ENCODE data around the gene NEUROG3.
"Not testable (repeated sequence)": the region's sequence is repeated elsewhere in the genome, so short reads cannot be mapped to it uniquely, and the experiment has no call there.

Gene NEUROG3

DNA sequence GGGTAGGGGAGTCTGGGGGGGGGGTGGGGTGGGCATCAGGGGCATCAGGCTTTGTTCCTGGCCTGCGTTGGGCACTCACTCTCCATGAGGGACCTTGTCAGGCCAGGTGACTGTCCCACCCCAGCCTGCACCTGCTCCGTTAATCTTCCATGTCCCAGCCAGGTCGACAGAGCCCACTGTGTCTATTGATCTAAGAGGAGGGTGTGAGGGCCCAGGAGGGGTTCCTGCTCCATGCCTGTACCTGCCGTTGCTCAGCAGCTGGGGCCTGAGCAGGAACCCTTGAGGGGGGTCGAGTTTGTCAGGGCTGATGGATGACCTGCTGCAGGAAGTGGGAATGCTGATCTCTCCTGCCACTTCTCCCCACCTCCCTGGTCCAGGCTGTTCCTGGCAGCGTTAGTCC is 18.6 kb downstream of the NEUROG3 start:
- Mint-ChIP-seq H3K27me3 (peaks cover 19% of the 10 kb centered on the region), H3K9me3 (peaks cover 10 to 18% of the 10 kb centered on the region in 2 donors), H3K27ac (no peak overlapping the region), H3K4me3 (no peak overlapping the region), H3K4me1 (peaks cover 13% of the 10 kb centered on the region)
- DNase-seq (no peak), ATAC-seq (no peak)

DNA sequence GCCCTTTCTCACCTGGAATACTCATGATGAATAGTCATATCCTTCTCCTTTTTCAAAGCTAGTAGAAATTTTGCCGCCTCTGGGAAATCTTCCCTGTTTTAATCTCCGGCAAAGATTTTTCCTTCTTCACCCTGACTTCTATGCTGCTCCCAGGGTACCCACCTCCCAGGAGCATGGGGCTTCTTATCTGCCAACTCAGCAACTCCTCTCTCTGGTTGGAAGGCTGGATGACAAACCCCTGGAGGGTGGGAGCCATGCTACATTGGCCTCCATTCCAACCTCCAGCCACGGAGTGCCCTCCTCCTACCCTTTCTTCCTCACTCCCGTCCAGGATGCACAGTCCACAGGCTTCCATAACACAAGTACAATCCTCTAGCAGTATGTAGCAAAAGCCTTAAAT is 19.9 kb downstream of the NEUROG3 start:
- Mint-ChIP-seq H3K27ac (no peak overlapping the region), H3K9me3 (peaks cover 17 to 29% of the 10 kb centered on the region in 2 donors), H3K27me3 (peaks cover 19% of the 10 kb centered on the region), H3K4me3 (no peak overlapping the region), H3K4me1 (peaks cover 5% of the 10 kb centered on the region)
- no peak for DNase-seq
- no peak for ATAC-seq

DNA sequence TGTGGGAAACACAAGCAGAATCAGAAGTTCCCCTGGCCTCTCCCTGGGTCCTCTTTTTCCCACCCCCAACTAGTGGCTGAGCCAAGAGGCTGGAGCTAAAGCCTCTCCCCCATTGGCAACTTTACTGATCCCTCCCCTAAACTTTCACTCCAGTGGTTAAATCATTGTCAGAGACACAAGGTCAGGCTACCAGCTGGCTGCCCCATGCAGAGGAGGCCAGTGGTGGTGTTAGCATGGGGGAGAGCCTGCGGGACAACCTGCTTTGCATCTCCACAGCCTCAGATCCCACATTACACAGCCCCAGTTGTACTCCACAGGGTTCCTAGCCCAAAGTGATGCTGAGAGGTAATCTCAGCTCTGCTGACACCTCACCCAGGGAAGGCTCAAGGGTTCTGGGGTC is 21.0 kb downstream of the NEUROG3 start:
- peaks cover 20 to 39% of the 10 kb centered on the region in 2 donors for H3K9me3 Mint-ChIP-seq
- H3K4me3 Mint-ChIP-seq, result no peak overlapping the region
- peaks cover 19% of the 10 kb centered on the region for H3K27me3 Mint-ChIP-seq
- DNase-seq (no peak), ATAC-seq (no peak)
- no peak overlapping the region for H3K27ac Mint-ChIP-seq
- no peaks in the 10 kb centered on the region for H3K4me1 Mint-ChIP-seq

DNA sequence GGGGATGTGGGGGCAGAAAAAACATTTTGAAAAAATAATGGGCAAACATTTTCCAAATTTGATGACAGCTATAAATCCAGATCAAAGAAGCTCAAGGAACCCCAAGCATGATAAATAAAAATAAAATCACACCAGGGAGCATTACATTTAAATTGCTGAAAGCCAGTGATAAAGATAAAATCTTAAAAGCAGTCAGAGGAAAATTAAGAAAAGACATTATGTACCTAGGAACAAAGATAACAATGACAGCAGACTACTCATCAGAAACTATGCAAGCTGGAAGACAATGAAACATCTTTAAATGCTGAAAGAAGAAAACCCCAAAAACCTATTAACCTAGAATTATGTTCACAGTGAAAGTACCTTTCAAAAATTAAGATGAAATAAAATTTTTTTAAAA is 23.3 kb downstream of the NEUROG3 start:
- Mint-ChIP-seq H3K4me1 (no peaks in the 10 kb centered on the region), H3K27ac (no peak overlapping the region), H3K27me3 (peaks cover 19% of the 10 kb centered on the region), H3K4me3 (no peak overlapping the region), H3K9me3 (peaks cover 22 to 42% of the 10 kb centered on the region in 2 donors)
- DNase-seq (no peak), ATAC-seq (no peak)

DNA sequence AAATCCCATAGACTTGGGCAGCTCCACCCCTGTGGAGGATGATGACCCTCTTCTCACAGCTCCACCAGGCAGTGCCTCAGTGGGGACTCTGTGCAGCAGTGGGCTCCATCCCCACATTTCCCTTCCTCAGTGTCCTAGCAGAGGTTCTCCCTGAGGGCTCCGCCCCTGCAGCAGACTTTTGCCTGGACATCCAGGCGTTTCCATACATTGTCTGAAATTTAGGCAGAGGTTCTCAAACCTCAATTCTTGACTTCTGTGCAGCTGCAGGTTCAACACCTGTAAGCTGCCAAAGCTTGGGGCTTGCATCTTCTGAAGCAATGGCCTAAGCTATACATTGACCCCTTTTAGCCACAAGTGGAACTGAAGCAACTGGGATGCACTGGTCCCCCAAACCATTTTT is 31.8 kb downstream of the NEUROG3 start:
- no peak for DNase-seq
- H3K27ac Mint-ChIP-seq, result no peak overlapping the region
- no peak overlapping the region for H3K4me3 Mint-ChIP-seq
- H3K4me1 Mint-ChIP-seq, result no peaks in the 10 kb centered on the region
- H3K27me3 Mint-ChIP-seq, result peaks cover 7% of the 10 kb centered on the region
- no peak for ATAC-seq
- peaks cover 16 to 17% of the 10 kb centered on the region in 2 donors for H3K9me3 Mint-ChIP-seq

DNA sequence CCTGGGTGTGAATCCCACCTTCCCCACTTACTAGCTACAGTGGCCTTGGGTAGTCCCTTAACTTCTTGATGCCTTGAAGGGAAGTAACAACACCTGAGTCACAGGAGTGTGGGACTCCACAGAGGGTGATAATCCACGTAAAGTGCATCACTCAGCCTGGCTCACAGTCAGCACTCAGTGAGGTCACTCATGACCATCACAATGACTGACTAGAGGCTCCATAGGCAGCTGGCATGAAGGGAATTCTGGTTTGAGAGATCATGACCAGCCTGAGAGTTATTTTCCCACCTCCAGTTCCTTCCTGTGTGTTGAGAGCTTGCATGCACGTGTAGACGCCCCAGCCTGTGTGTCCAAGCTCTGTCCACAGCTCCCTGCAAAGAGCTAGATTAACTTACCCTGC is 34.8 kb downstream of the NEUROG3 start:
- H3K4me3 Mint-ChIP-seq, result no peak overlapping the region
- peaks cover 22 to 25% of the 10 kb centered on the region in 2 donors for H3K9me3 Mint-ChIP-seq
- no peaks in the 10 kb centered on the region for H3K4me1 Mint-ChIP-seq
- ATAC-seq (no peak), DNase-seq (no peak)
- no peak overlapping the region for H3K27ac Mint-ChIP-seq
- peaks cover 7% of the 10 kb centered on the region for H3K27me3 Mint-ChIP-seq

DNA sequence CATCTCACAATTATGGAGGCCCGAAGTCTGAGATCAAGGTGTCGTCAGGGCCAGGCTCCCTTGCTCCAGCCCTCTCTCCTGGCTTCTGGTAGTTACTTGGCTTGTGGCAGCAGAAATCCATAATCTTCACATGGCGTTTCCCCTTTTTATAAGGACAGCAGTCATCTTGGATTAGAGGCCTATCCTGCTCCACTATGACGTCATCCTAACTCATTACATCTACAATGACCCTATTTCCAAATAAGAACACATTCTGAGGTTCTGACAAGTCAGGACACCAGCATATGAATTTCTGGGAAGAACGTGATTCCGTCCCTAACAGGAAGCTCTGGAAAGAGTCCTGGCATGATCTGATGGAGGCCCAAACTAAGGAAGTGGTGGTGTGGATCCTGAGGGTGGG is 35.8 kb downstream of the NEUROG3 start:
- no peak for DNase-seq
- Mint-ChIP-seq H3K4me3 (no peak overlapping the region), H3K9me3 (peaks cover 26 to 28% of the 10 kb centered on the region in 2 donors), H3K27ac (no peak overlapping the region), H3K4me1 (no peaks in the 10 kb centered on the region), H3K27me3 (peaks cover 7% of the 10 kb centered on the region)
- no peak for ATAC-seq

DNA sequence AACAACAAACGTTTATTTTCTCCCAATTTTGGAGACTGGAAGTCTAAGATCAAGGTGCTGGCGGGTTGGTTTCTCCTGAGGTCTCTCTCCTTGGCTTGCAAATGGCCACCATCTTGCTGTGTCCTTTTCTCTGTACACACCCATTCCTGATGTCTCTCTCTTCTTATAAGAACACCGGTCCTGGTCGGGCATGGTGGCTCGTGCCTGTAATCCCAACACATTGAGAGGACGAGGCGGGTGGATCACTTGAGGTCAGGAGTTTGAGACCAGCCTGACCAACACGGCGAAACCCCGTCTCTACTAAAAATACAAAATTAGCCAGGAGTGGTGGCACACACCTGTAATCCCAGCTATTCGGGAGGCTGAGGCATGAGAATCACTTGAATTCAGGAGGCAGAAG is 36.7 kb downstream of the NEUROG3 start:
- H3K4me3 Mint-ChIP-seq, H3K27me3 Mint-ChIP-seq, ATAC-seq, DNase-seq, H3K4me1 Mint-ChIP-seq, H3K27ac Mint-ChIP-seq: not testable (repeated sequence)
- peaks cover 18 to 28% of the 10 kb centered on the region in 2 donors for H3K9me3 Mint-ChIP-seq

DNA sequence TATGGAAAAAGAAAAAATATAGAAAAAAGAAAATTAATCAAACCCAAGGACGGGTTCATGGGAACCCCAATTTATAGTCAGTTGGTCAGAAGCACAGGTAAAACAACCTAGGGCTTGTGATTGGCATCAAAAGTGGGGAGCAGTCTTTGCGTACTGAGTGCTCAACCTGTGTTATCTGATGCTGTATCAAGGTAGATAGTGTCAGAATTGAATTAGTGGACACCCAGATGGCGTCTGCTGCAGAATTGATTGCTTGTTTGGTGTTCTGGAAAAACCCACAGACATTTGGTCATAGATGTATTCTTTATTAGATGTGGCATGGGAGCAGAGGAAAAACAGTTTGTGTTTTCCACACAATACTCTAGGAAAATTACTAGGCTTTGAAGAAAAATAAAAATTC is 39.6 kb downstream of the NEUROG3 start:
- Mint-ChIP-seq H3K27ac (no peak overlapping the region), H3K4me3 (no peak overlapping the region), H3K27me3 (no peaks in the 10 kb centered on the region), H3K4me1 (no peaks in the 10 kb centered on the region), H3K9me3 (peaks cover 10 to 16% of the 10 kb centered on the region in 2 donors)
- DNase-seq (no peak), ATAC-seq (no peak)

DNA sequence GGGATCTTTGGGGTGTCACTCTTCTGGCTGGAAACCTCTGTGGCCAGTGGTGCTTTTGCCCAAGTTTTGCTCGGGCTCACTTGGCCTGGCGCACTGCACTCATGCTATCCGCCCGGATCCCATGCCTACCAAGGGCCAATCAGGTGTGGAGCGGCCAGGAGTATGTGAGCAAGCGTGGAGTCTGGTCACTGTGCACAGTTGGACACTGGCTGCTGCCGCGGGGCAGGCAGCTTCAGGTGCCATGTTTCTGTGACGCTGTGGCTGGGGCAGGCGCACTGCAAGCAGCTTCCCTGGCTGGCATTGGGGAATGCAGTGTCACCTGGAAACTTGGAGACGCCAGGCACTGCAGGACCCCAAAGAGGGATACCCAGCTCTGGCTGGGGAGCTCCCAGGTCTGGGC is 45.3 kb downstream of the NEUROG3 start:
- Mint-ChIP-seq H3K27me3 (no peaks in the 10 kb centered on the region), H3K9me3 (no peaks in the 10 kb centered on the region), H3K4me1 (no peaks in the 10 kb centered on the region), H3K27ac (no peak overlapping the region), H3K4me3 (no peak overlapping the region)
- no peak for ATAC-seq
- DNase-seq, result no peak

All from stimulated activated naive CD8-positive, alpha-beta T cell treated with anti-CD3 and anti-CD28 coated beads, Interleukin-15, amount 100 ng/mL, for 72 hours (primary cell).